LNCaP clone FGC (cell line): Measurements from ENCODE around the gene NME1.
"Not testable (repeated sequence)": the region's sequence is repeated elsewhere in the genome, so short reads cannot be mapped to it uniquely, and the experiment has no call there.

Experiments used
- DNase-seq: peaks from one replicate; pipeline ENCODE4 v3.0.0-alpha.2; 2011; ENCODE audit warnings: low read depth
- H3K4me3 ChIP-seq: 2 replicates; pipeline ENCODE4 v1.5.1; 2011; ENCODE audit warnings: mild to moderate bottlenecking, low read depth, low read length, control low read depth
- TF ChIP-seq, protein P1 (sequence below): IDR thresholded peaks from 2 replicates; pipeline ENCODE4 v1.5.1; 2012; ENCODE audit warnings: mild to moderate bottlenecking; ENCODE audit not compliant: control insufficient read depth, insufficient read depth; ENCODE audit errors: extremely low read depth

The NME1 gene

GRCh38 chr17:51120357-51120738 lies 33.0 kb upstream of the NME1 start:
- peak overlapping the region; percentile 79 for H3K4me3 ChIP-seq
- no peak for DNase-seq
- TF ChIP-seq, protein P1, sequence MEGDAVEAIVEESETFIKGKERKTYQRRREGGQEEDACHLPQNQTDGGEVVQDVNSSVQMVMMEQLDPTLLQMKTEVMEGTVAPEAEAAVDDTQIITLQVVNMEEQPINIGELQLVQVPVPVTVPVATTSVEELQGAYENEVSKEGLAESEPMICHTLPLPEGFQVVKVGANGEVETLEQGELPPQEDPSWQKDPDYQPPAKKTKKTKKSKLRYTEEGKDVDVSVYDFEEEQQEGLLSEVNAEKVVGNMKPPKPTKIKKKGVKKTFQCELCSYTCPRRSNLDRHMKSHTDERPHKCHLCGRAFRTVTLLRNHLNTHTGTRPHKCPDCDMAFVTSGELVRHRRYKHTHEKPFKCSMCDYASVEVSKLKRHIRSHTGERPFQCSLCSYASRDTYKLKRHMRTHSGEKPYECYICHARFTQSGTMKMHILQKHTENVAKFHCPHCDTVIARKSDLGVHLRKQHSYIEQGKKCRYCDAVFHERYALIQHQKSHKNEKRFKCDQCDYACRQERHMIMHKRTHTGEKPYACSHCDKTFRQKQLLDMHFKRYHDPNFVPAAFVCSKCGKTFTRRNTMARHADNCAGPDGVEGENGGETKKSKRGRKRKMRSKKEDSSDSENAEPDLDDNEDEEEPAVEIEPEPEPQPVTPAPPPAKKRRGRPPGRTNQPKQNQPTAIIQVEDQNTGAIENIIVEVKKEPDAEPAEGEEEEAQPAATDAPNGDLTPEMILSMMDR = peak; percentile 24; the same call in 1 of the 2 replicates

DNA sequence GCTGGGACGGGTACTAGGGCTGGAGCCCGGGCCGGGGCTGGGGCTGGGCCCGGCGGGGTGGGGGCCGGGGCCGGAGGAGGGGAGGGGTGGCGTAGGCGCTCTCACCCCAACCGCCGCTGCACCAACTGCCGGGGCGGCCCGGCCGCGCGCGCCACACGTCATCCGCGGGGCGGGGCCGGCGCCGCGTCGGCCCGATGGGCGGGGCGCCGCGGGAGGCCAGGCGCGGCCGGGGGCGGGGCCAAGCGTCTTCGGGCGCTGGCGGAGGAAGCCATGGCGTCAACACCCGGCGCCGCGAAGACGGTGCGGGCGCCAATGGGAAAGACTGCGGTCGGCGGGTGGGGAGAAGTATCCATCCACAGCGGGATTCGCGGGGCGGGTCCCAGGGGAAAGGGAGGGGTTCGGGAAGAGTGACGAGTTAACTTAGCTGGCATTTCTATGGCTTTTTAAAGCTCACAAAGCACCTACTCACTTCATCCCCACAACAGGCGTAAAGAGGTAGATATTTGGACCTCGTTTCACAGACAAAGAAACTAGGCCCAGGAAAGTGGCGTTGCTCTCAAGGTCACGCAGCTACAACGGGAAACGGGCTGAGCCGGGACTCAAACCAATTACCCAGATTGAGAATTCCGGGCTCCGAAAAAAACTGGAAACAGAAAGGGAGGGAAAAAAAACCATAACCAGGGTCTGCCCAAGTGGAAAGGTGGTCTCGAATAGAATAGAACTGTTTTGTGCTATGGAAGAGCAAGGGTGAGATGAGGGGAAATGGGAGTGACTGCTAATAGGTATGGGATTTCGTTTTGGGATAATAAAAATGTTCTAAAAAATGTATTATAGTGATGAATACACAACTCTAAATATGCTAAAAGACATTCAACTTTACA lies 32.4 kb upstream of the NME1 start, which contains the start of gene SPAG9:
SPAG9 (minus strand) TSS at position 130 of the 881 bp plus-strand sequence. CDS start 212 bp downstream, outside the sequence.
- peak within 1 kb of the TSS; percentile 82 for H3K4me3 ChIP-seq
- TF ChIP-seq, protein P1 = no peak
- peak; percentile 76 for DNase-seq

DNA sequence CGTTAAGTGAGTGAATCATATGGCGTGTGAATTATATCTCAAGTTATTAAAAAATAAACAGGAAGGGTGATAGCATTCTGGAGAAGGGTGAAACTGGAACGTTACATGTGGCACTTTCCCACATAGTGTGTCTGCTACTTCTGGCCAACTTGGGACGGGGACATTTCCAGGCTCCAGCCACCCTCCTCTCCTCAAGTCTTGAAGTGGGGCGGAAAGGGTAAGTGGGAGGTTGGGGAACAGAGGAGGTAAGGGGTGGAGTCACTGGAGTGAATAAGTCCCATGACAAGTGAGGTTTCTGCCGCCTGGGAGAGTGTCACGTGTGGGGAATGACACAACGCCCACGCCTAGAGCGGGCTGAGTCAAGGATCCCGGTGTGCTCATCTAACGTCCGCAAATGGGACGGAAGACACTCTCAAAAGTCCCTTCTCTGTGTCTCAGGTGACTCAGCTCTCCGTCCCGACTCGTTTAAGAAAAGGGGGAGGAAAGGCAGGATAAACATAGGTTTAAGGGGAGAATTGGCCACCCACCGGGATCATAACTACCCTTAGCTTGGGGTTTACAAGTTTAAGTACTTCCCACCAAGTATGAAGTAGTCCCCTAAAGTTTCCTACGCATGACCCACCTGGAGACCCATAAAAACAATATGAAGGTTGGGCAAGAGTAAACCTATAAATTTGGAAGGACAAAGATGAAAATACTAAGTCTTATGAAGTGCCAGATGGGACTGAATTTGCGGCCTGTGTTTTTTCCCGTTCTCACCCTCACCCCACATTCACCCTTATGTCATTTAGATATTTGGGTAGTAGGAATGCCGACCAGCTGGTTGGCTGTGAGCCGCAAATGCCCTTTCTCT lies 31.5 kb upstream of the NME1 start:
- TF ChIP-seq, protein P1 = no peak
- peak; percentile 78 for DNase-seq
- H3K4me3 ChIP-seq = peak overlapping the region; percentile 82

- H3K4me3 ChIP-seq = 0 out of 2 replicates have a peak overlapping the region, but pooled peaks have one; percentile 82
- DNase-seq = not testable (repeated sequence)
Observed at GRCh38 chr17:51122473-51123115, 30.8 kb upstream of the NME1 start.

GRCh38 chr17:51124640-51125503 lies 28.5 kb upstream of the NME1 start:
- TF ChIP-seq, protein P1 = no peak
- H3K4me3 ChIP-seq = no peak overlapping the region
- DNase-seq = no peak

GRCh38 chr17:51128076-51128475 lies 25.3 kb upstream of the NME1 start:
- no peak overlapping the region for H3K4me3 ChIP-seq
- DNase-seq = no peak
- TF ChIP-seq, protein P1 = no peak
